ENCODE measurements around the gene CBLN3. TPM values are rescaled to one million over a fixed set of nuclear protein-coding genes. Genes with fewer than 3 reads are reported as not detected.

CBLN3 gene
- total RNA-seq, 1 experiment from 2014 or later, result 0.94 TPM

DNA sequence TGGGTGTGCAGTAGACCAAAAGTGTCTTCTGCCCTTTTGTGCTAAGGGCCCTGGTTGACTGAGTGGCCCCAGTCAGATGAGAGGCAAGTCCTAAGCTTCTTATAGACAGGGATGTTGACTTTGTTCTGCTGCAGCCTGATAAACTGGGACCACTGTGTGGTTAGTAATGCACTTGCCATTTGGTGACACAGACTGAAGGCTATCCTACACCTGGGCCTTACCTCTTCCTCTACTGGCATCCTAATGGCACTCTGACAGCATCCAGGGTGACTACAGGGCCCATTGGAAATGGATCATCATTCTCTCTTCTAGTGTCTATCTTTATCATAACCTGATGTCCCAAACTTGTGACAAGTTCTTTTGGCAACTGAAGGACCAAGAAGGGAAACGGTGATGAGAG, 9.8 kb upstream of the CBLN3 start (continued):
- TF ChIP-seq, protein P1, sequence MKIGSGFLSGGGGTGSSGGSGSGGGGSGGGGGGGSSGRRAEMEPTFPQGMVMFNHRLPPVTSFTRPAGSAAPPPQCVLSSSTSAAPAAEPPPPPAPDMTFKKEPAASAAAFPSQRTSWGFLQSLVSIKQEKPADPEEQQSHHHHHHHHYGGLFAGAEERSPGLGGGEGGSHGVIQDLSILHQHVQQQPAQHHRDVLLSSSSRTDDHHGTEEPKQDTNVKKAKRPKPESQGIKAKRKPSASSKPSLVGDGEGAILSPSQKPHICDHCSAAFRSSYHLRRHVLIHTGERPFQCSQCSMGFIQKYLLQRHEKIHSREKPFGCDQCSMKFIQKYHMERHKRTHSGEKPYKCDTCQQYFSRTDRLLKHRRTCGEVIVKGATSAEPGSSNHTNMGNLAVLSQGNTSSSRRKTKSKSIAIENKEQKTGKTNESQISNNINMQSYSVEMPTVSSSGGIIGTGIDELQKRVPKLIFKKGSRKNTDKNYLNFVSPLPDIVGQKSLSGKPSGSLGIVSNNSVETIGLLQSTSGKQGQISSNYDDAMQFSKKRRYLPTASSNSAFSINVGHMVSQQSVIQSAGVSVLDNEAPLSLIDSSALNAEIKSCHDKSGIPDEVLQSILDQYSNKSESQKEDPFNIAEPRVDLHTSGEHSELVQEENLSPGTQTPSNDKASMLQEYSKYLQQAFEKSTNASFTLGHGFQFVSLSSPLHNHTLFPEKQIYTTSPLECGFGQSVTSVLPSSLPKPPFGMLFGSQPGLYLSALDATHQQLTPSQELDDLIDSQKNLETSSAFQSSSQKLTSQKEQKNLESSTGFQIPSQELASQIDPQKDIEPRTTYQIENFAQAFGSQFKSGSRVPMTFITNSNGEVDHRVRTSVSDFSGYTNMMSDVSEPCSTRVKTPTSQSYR (CRISPR knock-in tag; IDR thresholded peaks at IDR 0.05), result no peak
- TF ChIP-seq FOXK1 (CRISPR knock-in tag; IDR thresholded peaks at IDR 0.05), result no peak
- no peak for TF ChIP-seq TP53 (CRISPR knock-in tag; IDR thresholded peaks at IDR 0.05)
- TF ChIP-seq, protein P2, sequence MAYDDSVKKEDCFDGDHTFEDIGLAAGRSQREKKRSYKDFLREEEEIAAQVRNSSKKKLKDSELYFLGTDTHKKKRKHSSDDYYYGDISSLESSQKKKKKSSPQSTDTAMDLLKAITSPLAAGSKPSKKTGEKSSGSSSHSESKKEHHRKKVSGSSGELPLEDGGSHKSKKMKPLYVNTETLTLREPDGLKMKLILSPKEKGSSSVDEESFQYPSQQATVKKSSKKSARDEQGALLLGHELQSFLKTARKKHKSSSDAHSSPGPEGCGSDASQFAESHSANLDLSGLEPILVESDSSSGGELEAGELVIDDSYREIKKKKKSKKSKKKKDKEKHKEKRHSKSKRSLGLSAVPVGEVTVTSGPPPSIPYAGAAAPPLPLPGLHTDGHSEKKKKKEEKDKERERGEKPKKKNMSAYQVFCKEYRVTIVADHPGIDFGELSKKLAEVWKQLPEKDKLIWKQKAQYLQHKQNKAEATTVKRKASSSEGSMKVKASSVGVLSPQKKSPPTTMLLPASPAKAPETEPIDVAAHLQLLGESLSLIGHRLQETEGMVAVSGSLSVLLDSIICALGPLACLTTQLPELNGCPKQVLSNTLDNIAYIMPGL (CRISPR knock-in tag; IDR thresholded peaks at IDR 0.05), result no peak
- no peak for TF ChIP-seq FOXP1 (CRISPR knock-in tag; IDR thresholded peaks at IDR 0.05; ENCODE audit: borderline replicate concordance)
- TF ChIP-seq ZNF671 (CRISPR knock-in tag; IDR thresholded peaks at IDR 0.05), result no peak
- no peak for TF ChIP-seq SOX15 (CRISPR knock-in tag; IDR thresholded peaks at IDR 0.05)
- no peak for TF ChIP-seq RELA (CRISPR knock-in tag; IDR thresholded peaks at IDR 0.05; ENCODE audit: borderline replicate concordance)
- no peak for TF ChIP-seq ZNF423 (CRISPR knock-in tag; IDR thresholded peaks at IDR 0.05)
- no peak for TF ChIP-seq MYBL2 (CRISPR knock-in tag; IDR thresholded peaks at IDR 0.05)

DNA sequence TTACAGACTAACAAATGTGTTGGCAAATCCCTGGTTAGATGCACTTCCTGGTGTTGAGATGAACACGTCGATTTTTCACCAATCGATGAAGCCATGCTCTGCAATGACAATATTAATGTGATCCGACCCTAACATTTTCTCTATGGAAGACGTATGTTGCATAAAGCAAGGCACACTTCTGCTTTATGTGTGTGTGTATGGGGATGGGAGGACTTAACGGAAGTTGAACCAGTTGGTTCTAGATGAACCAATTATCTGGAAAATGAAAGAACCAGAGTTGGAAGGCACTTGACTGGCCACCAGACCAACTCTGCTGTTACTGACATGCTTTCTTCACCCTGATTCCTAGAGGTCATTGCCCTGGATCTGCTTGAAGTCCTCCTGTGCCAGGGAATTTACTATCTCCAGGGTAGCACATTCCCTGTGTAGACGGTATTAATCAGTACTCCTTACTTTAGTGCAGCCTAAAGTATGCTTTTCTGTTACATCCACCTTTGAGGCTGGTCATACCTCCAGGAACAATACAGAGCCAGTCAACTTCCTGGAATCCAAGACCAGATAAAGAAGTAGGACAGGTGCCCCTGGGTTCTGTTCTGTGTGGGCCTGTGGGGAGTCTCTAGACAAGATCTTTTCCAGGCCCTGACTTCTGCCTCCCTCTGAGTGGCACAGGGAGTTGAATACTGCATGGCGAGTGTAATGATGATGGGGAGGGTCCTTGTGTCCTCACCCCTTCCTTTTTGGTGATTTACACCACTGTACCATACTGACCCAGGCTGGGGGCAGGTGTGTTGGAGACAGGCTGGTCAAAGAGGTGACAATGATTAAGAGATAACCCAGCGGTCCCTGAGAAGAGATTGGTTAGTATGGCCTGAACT, 9.0 kb upstream of the CBLN3 start:
- Mint-ChIP-seq H3K4me1 (peaks cover 10% of the 10 kb centered on the region), H3K4me3 (no peak overlapping the region), H3K9me3 (no peaks in the 10 kb centered on the region), H3K27me3 (ENCODE audit: low read depth) (no peaks in the 10 kb centered on the region), H3K27ac (no peak overlapping the region), H3K36me3 (peaks cover 31% of the 10 kb centered on the region)
- POLR2A ChIA-PET, result interaction anchor here (1.1 kb wide), 1 partner anchor 40 kb away, joined by 3 read pairs; the partner anchor contains the start of gene NYNRIN
- CTCF ChIA-PET, result interaction anchor here (0.6 to 4.2 kb wide), 4 partner anchors 13 to 105 kb away, joined by 3 to 83 read pairs (median 28); partner anchors contain the start of gene ADCY4
- TF ChIP-seq NFYB (CRISPR knock-in tag; conservative IDR thresholded peaks at IDR 0.05; ENCODE audit: low read depth) (no peak), ETV6 (CRISPR knock-in tag; IDR thresholded peaks at IDR 0.05) (no peak), SMAD3 (CRISPR knock-in tag; IDR thresholded peaks at IDR 0.05; ENCODE audit: borderline replicate concordance) (no peak), ZNF423 (CRISPR knock-in tag; IDR thresholded peaks at IDR 0.05) (no peak), ZBTB21 (CRISPR knock-in tag; IDR thresholded peaks at IDR 0.05; ENCODE audit: borderline replicate concordance) (no peak), CREB1 (CRISPR knock-in tag; IDR thresholded peaks at IDR 0.05) (no peak), FOXP1 (CRISPR knock-in tag; IDR thresholded peaks at IDR 0.05; ENCODE audit: borderline replicate concordance) (no peak), NR1H2 (CRISPR knock-in tag; IDR thresholded peaks at IDR 0.05) (no peak), IRF2 (CRISPR knock-in tag; IDR thresholded peaks at IDR 0.05; ENCODE audit: borderline replicate concordance, low read depth) (no peak), SP1 (CRISPR knock-in tag; conservative IDR thresholded peaks at IDR 0.05) (no peak), CREM (CRISPR knock-in tag; IDR thresholded peaks at IDR 0.05) (no peak)
- TF ChIP-seq, protein P3, sequence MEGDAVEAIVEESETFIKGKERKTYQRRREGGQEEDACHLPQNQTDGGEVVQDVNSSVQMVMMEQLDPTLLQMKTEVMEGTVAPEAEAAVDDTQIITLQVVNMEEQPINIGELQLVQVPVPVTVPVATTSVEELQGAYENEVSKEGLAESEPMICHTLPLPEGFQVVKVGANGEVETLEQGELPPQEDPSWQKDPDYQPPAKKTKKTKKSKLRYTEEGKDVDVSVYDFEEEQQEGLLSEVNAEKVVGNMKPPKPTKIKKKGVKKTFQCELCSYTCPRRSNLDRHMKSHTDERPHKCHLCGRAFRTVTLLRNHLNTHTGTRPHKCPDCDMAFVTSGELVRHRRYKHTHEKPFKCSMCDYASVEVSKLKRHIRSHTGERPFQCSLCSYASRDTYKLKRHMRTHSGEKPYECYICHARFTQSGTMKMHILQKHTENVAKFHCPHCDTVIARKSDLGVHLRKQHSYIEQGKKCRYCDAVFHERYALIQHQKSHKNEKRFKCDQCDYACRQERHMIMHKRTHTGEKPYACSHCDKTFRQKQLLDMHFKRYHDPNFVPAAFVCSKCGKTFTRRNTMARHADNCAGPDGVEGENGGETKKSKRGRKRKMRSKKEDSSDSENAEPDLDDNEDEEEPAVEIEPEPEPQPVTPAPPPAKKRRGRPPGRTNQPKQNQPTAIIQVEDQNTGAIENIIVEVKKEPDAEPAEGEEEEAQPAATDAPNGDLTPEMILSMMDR (IDR thresholded peaks at IDR 0.05), result no peak
- TF ChIP-seq, protein P4, sequence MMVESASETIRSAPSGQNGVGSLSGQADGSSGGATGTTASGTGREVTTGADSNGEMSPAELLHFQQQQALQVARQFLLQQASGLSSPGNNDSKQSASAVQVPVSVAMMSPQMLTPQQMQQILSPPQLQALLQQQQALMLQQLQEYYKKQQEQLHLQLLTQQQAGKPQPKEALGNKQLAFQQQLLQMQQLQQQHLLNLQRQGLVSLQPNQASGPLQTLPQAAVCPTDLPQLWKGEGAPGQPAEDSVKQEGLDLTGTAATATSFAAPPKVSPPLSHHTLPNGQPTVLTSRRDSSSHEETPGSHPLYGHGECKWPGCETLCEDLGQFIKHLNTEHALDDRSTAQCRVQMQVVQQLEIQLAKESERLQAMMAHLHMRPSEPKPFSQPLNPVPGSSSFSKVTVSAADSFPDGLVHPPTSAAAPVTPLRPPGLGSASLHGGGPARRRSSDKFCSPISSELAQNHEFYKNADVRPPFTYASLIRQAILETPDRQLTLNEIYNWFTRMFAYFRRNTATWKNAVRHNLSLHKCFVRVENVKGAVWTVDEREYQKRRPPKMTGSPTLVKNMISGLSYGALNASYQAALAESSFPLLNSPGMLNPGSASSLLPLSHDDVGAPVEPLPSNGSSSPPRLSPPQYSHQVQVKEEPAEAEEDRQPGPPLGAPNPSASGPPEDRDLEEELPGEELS (CRISPR knock-in tag; IDR thresholded peaks at IDR 0.05), result no peak
- TF ChIP-seq, protein P5, sequence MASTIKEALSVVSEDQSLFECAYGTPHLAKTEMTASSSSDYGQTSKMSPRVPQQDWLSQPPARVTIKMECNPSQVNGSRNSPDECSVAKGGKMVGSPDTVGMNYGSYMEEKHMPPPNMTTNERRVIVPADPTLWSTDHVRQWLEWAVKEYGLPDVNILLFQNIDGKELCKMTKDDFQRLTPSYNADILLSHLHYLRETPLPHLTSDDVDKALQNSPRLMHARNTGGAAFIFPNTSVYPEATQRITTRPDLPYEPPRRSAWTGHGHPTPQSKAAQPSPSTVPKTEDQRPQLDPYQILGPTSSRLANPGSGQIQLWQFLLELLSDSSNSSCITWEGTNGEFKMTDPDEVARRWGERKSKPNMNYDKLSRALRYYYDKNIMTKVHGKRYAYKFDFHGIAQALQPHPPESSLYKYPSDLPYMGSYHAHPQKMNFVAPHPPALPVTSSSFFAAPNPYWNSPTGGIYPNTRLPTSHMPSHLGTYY (CRISPR knock-in tag; IDR thresholded peaks at IDR 0.05), result no peak
- DNase-seq (ENCODE audit: low spot score), result no peak
- no peak for ATAC-seq
